ENCODE data around the gene HAVCR2. TPM values are rescaled to one million over a fixed set of nuclear protein-coding genes. Genes with fewer than 3 reads are reported as not detected.

HAVCR2 gene
- total RNA-seq, 4 donors from 2014 or later = 4.1 to 12.8 (median 5.8) TPM

GRCh38 chr5:157121709-157122108, 12.9 kb upstream of the HAVCR2 start:
- intact Hi-C loops (cut with DNase I) = no loop called here
- no peaks in the 10 kb centered on the region for H3K4me1 ChIP-seq
- H3K27ac ChIP-seq (replicated peaks in 1 of 4) = no peak overlapping the region
- no peaks in the 10 kb centered on the region for H3K36me3 ChIP-seq
- no peak for TF ChIP-seq POLR2A (IDR thresholded peaks at IDR 0.05; ENCODE audit: low read depth)
- TF ChIP-seq POLR2AphosphoS5 (IDR thresholded peaks at IDR 0.05) = no peak
- TF ChIP-seq EP300 (IDR thresholded peaks at IDR 0.05) = no peak
- no peak for TF ChIP-seq CTCF (IDR thresholded peaks at IDR 0.05)
- no peak overlapping the region for H3K4me3 ChIP-seq
- H3K27me3 ChIP-seq = no peaks in the 10 kb centered on the region
- no peak for DNase-seq (ENCODE audit: extremely low spot score)
- peaks cover 0 to 7% (median 0%) of the 10 kb centered on the region in 4 donors for H3K9me3 ChIP-seq

GRCh38 chr5:157120102-157120501, 11.3 kb upstream of the HAVCR2 start:
- no peaks in the 10 kb centered on the region for H3K36me3 ChIP-seq
- no peak overlapping the region for H3K27ac ChIP-seq (replicated peaks in 1 of 4)
- intact Hi-C loops (cut with DNase I) = no loop called here
- TF ChIP-seq CTCF (IDR thresholded peaks at IDR 0.05) (no peak), POLR2AphosphoS5 (IDR thresholded peaks at IDR 0.05) (no peak), POLR2A (IDR thresholded peaks at IDR 0.05; ENCODE audit: low read depth) (no peak)
- H3K4me3 ChIP-seq = no peak overlapping the region
- no CpG with 5 or more reads among the region's 1 CpG for WGBS
- H3K27me3 ChIP-seq = no peaks in the 10 kb centered on the region
- H3K9me3 ChIP-seq = peaks cover 0 to 7% (median 0%) of the 10 kb centered on the region in 4 donors
- DNase-seq (ENCODE audit: extremely low spot score) = no peak
- H3K4me1 ChIP-seq = no peaks in the 10 kb centered on the region

- peaks cover 0 to 6% (median 0%) of the 10 kb centered on the region in 4 donors for H3K9me3 ChIP-seq
- H3K27me3 ChIP-seq = no peaks in the 10 kb centered on the region
- no peak overlapping the region for H3K4me3 ChIP-seq
- no peak overlapping the region for H3K27ac ChIP-seq (replicated peaks in 1 of 4)
- H3K4me1 ChIP-seq = no peaks in the 10 kb centered on the region
- 74% methylated on average over 6 of the region's 6 CpGs for WGBS
- H3K36me3 ChIP-seq = no peaks in the 10 kb centered on the region
- no peak for TF ChIP-seq EP300 (IDR thresholded peaks at IDR 0.05)
- TF ChIP-seq CTCF (IDR thresholded peaks at IDR 0.05) = no peak
- no peak for TF ChIP-seq POLR2A (IDR thresholded peaks at IDR 0.05; ENCODE audit: low read depth)
- no peak for TF ChIP-seq POLR2AphosphoS5 (IDR thresholded peaks at IDR 0.05)
- no peak for DNase-seq (ENCODE audit: extremely low spot score)
- intact Hi-C loops (cut with DNase I) = no loop called here
Measured at GRCh38 chr5:157116483-157116954, 7.7 kb upstream of the HAVCR2 start.

DNA sequence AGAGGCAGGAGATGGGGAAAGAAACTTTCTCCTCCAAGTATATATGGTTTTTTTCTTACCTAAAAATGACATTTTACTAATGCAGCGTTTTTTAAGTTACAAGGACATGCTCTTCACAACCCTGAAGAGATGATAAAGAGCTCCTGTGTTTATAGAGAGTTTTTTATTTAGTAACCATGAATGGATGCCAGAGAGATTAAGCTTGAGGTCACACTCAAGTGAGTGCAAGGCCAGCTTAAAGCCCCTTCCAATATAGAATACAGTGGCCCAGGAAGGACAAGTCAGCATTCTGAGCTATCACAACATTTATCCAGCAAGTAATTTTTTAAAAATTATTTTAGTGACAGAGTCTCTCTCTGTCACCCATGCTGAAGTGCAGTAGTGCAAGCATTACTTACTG, 6.7 kb upstream of the HAVCR2 start:
- no peaks in the 10 kb centered on the region for H3K9me3 ChIP-seq
- intact Hi-C loops (cut with DNase I) = no loop called here
- H3K27ac ChIP-seq (replicated peaks in 1 of 4) = no peak overlapping the region
- no peak overlapping the region for H3K4me3 ChIP-seq
- no peaks in the 10 kb centered on the region for H3K27me3 ChIP-seq
- H3K4me1 ChIP-seq = no peaks in the 10 kb centered on the region
- 52% methylated on average over 1 of the region's 1 CpG for WGBS
- H3K36me3 ChIP-seq = no peaks in the 10 kb centered on the region
- DNase-seq (ENCODE audit: extremely low spot score) = no peak
- TF ChIP-seq POLR2AphosphoS5 (IDR thresholded peaks at IDR 0.05) (no peak), EP300 (IDR thresholded peaks at IDR 0.05) (no peak), POLR2A (IDR thresholded peaks at IDR 0.05; ENCODE audit: low read depth) (no peak), CTCF (IDR thresholded peaks at IDR 0.05) (no peak)

DNA sequence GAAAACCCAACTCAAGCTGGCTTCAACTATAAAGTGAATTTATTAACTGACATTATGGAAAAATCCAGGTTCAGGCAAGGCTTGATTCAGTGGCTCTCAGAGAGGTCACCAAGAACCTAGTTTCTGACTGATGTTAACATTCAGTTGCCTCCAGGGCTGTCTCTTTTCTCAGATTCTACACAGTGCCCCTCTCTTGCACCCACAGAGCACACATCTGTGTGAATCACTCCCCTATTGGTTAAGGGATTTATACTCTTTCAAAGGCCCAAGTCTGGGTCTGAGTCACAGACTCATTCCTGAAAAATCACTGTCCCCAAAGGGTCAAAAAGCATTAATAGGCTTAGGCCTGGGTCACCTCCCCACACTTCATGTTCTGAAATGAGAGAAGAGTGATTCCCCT, 6.2 kb upstream of the HAVCR2 start:
- Histone ChIP-seq H3K27me3 (no peaks in the 10 kb centered on the region), H3K36me3 (no peaks in the 10 kb centered on the region), H3K4me1 (no peaks in the 10 kb centered on the region), H3K4me3 (no peak overlapping the region), H3K27ac (replicated peaks in 1 of 4) (no peak overlapping the region), H3K9me3 (no peaks in the 10 kb centered on the region)
- intact Hi-C loops (cut with DNase I) = no loop called here
- no peak for DNase-seq (ENCODE audit: extremely low spot score)
- no peak for TF ChIP-seq POLR2A (IDR thresholded peaks at IDR 0.05; ENCODE audit: low read depth)
- TF ChIP-seq CTCF (IDR thresholded peaks at IDR 0.05) = no peak
- TF ChIP-seq POLR2AphosphoS5 (IDR thresholded peaks at IDR 0.05) = no peak
- no peak for TF ChIP-seq EP300 (IDR thresholded peaks at IDR 0.05)
